Measurements from ENCODE around the gene CALR3.
"Not testable (repeated sequence)": the region's sequence is repeated elsewhere in the genome, so short reads cannot be mapped to it uniquely, and the experiment has no call there.

The CALR3 gene

DNA sequence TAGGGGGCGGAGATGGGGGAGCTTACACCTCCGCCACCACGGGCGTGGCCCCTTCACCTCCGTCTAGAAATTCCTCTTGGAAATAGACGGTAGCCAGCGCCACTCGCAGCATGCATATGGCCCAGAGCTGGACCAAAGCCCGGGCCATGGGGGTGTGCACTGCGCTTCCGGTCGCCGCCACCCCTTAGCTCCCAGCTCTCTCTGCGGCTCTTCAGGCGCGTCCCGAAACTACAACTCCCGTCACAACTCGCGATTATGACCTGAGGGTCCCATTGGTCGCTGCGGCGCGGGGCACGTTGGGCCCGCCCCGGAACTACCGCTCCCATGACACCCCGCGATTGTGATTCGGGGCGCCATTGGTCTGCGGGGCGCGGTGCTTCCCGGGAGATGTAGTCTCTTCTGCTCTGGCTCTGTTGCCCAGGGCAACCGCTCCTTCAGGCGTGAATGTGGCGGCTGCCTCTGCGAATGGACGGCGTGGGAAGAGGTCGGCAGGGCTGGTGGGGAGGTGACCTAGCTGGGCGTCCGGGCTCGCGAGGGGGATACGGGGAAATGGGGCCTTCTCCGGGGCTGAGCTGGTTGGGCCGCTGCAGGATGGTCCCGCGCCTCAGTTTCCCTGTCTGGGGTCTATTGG lies at the start of gene CALR3, which contains the start of gene C19orf44:
TSS of gene CALR3 (minus strand) at position 186 of the 631 bp plus-strand sequence. CDS start at position 148, 38 bp downstream.
TSS of gene C19orf44 (plus strand) at position 413 of the 631 bp plus-strand sequence. CDS start 4,399 bp downstream, outside the sequence.
- peak; percentile 98 for DNase-seq

DNA sequence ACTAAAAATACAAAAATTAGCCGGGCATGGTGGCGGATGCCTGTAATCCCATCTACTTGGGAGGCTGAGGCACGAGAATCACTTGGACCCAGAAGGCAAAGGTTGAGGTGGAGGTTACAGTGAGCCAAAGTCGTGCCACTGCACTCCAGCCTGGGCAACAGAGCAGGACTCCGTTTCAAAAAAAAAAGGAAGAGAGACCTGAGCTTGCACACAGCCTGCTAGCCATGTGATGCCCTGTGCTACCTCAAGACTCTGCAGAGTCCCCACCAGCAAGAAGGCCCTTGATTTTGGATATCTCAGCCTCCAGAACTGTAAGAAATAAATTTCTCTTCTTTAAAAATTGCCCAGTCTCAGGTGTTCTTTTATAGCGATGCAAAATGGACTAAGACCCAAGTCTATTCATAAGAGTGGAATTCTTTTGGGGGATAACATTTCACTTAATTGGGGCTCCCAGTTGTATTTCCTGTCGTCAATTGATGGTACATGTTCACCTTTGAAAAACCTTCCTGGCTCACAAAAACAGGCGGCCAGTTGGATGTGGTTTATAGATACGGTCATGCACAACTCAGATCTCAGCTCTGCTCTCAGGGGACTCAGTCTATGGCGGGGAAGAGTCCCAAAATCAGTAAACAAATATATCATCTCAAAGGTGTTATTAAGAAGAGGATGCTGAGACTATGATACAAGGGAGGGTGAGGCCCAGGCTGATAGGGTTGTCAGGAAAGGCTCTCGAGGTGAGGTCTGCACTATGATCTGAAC lies 48.7 kb upstream of the CALR3 start:
- no peak for DNase-seq

GRCh38 chr19:16543734-16544133 lies 47.8 kb upstream of the CALR3 start:
- not testable (repeated sequence) for DNase-seq

GRCh38 chr19:16542910-16543472 lies 47.0 kb upstream of the CALR3 start:
- no peak for DNase-seq

DNA sequence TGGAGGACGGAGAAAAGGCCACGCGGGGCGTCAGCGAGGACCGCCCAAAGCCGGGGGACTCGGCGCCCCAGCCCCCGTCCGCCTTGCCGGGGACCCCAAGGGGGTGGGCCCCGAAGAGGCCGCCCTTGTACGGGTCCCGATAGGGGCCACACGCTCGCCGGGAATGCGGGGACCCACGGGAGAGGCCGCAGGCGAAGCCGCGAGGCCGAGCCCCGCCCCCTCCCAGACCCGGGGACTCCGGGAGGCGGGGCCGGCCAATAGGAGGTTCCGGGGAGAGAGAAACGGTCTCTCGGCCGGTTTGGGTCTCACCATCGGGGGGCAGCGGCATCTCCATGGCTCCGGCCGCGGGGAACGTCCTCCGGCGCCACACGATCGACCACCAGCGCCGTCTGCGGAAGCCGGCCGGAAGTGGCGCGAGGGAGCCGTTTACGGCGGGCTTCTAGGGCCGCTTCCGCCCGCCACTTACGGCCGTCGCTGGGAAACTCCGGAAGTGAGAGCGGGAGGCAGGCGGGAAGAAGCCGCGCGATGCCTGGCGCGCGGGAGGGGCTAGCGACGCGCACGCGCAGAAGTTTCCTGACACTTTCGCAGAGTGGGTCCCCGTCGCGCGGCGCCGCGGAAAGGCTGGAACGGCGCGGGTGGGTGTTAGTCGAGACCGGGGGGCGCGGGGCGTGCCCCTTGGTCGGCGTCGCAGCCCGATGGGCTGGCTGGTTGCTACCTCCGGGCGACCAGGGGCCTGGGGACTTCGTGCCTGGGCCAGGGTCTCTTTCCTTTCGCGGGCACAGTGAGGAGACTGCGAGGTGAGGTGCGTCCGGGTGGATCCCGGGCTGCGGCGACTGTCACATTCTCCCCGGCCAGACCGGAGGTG lies 46.3 kb upstream of the CALR3 start, which contains the start of gene CHERP:
TSS of gene CHERP (minus strand) at position 393 of the 865 bp plus-strand sequence. CDS start at position 334, 59 bp downstream.
- DNase-seq, result peak; percentile 78 to 93

DNA sequence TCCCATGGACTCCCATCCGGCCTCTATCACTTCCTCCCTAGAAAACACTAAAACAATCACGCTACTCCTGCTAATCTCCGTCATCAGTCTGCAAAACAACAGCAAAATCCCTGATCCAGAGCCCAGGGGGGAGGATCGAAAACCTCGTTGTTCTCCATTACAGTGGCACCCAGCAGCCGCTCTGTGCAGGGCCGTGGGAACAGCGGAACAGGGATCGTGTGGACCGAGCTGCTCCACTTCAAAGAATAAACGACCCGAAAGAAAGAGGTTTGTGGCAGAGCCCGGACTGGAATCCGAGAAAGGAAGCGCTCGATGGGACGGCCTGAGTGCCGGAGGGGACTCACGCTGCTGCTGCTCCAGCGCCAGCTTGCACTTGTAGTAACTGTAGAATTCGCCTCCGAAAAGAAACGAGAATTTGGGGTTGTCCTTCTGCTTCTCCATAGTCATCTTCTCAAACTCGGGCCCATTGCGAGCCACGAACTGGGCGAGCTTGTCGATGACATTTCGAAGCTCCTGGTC lies 45.6 kb upstream of the CALR3 start:
- no peak for DNase-seq

DNA sequence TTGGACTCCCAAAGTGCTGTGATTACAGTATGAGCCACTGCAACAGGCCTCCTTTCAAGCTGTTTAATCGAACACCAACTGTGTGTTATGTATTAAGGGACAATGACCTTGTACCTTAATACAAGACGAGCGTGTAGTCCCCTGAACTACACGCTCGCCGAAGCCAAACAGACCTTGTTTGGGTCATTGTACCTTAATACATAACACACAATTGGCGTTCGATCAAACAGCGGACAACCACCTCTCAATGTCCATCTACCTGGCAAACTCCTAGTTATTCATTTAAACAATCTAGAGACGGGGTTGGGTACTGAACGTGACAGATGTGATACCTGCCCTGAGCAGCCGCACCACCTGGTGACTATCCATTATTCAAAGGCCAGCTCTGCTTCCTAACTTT lies 45.0 kb upstream of the CALR3 start:
- DNase-seq, result no peak

- DNase-seq, result no peak
These were observed 41.1 kb upstream of the CALR3 start for GRCh38 chr19:16537111-16537510.

GRCh38 chr19:16536130-16536529 lies 40.2 kb upstream of the CALR3 start:
- DNase-seq, result no peak

DNA sequence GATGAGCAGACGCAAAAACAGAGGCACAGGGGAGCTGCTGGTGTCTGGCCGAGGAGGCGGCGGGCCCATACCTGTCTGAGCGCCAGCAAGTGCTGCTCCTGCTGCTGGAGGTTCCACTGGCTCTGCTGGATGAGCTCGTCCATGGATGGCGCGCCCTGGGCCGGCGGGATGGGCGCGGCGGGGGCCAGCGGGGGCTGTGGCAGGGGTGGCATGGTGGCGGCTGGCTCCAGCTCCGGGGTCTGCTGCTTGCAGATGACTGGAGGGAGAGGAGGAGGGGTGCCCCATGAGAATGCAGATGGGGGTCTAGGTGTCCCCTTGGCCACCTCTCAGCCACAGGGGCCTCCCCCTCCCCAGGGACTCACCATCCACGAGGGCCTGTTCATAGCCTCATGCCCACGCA lies 39.4 kb upstream of the CALR3 start:
- DNase-seq, result no peak

DNA sequence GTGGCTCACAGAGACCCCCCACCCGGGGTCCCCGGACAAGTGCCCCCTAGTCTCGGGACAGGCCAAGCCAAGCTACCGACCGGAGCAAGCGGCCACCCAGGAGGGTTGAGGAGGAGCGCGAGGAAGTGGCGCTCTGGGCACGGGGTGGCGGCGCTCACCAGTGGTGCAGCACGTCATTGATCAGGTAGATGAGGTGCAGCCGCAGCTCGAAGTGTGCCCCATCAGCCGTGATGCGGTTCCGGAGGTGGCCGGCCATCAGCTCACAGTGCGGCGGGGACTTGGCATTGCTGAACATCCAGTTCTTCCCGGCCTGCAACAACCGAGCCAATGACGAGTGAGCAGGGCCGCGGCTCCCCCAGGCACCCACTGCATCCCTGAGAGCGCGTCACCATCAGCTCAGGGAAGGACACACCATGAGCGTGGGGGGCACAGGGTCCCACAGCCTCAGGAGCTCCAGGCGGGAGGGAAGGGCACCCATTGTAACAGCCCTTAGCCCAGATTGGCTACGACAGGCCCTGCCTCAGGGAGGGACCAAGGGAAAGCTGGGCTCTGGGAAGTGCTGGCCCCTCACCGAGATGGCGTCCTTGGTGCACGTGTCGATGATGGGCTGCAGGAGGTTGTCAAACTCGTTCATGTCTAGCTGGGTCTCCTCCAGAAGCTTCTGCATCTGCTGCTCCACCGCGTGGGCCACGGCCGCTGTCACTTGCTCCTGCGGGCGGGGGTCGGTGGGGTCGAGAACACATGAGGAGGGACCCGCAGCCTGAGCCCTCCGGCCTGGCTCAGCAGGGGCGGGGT lies 36.7 kb upstream of the CALR3 start:
- DNase-seq, result no peak

- DNase-seq, result no peak
These were observed 35.4 kb upstream of the CALR3 start for GRCh38 chr19:16531380-16531669.

- no peak for DNase-seq
These were observed 34.8 kb upstream of the CALR3 start for GRCh38 chr19:16530540-16531379.

- no peak for DNase-seq
These were observed 33.6 kb upstream of the CALR3 start for GRCh38 chr19:16529466-16530144.

DNA sequence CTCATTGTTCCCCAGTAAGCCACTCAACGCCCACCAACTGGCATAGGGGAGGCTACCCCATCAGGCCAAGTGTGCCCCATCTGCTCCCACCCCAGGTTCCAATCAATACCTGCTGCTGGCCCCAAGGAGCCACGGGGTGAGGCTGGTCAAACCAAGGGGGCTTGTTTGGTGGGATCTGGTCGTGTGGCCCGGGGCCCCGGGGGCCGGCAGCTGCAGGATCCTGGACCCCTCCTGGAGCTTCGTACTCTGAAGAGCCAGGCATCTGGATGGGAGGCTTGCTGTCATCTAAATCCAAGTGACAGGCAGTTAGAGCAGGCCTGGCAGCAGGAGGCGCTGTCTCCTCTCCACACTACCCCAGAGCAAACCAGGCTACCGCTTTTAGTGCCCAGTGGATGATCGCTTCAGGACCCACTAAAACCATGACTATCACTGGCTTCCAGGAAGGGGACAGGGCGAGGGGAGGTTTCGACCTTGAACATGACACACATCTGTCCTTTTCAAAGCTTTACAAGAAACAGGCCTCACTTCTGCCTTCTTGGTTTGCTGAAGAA lies 32.1 kb upstream of the CALR3 start:
- no peak for DNase-seq

DNA sequence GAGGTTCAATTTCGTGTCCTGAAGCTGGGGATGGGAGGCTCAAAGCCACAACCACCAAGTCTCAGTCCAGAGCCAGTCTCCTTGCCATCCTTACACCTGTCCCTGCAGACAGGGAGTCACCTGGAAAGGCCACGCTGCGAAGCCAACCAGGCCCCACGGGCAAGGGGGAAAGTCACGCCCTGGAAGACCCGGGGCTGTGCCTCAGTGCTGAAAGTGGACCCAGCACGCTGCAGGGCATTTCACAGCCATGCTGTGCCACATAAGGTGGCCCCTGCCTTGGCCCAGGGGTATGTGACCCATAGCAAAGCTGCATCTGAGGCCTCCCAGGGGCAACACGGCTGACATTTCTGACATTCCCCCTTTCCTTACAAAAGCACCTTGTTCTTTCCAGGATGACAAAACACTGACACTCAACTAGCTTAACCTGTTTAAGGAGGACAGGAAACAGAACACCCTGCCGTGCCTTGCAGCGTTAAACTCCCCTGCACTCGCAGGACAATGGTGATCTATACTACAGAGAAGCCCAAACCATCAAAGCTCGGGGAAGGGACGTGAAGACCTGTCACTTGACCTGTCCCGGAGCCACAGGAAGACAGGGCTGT lies 31.5 kb upstream of the CALR3 start:
- DNase-seq, result no peak

- no peak for DNase-seq
These were observed 29.9 kb upstream of the CALR3 start for GRCh38 chr19:16525751-16526481.

- no peak for DNase-seq
These were observed 29.2 kb upstream of the CALR3 start for GRCh38 chr19:16524991-16525734.
